K562 (cell line): ENCODE data around the gene CERS5. TPM values are rescaled to one million over a fixed set of nuclear protein-coding genes. Genes with fewer than 3 reads are reported as not detected.

Experiments used
- ATAC-seq: fragments of 200-7000 bp; cut with Tn5 transposase; 3 replicates; pipeline ENCODE4 v1.9.1; 2020; ENCODE audit warnings: moderate library complexity
- BruUV-seq: library from RNA; stranded (reverse); fragments of 400-500 nt; replicated peaks from 2 replicates; lab custom pipeline; 2021; lab: Mats Ljungman, UMichigan
- CTCF ChIA-PET: fragments of 300-600 bp; formaldehyde crosslinking; extraction: SDS; loops from one replicate; lab custom pipeline; 2021; ENCODE audit warnings: low intra/inter-chr PET ratio; lab: Yijun Ruan, JAX
- POLR2A ChIA-PET: fragments of 300-600, 350-650 bp; sonication (Branson Sonifier 250); formaldehyde crosslinking; extraction: SDS; loops from one replicate; lab custom pipeline; 2021; ENCODE audit warnings: antibody characterized with exemption, inconsistent platforms; lab: Yijun Ruan, JAX
- DNase-seq, 4 experiments: peaks; one replicate each; pipeline versions ENCODE4 v3.0.0 to v3.0.0-alpha.2; 2011 to 2018; ENCODE audit warnings: low spot score in 3 of 4, mixed read lengths in 3 of 4; ENCODE audit errors: extremely low read depth in 1 of 4
- FAIRE-seq: peaks from 2 replicates; lab custom pipeline; 2011; peaks lifted over from hg19 to GRCh38; lab: Jason Lieb, UNC
- H2AFZ ChIP-seq: 2 replicates; pipeline ENCODE4 v1.6.0; 2011; ENCODE audit warnings: low read depth, low read length, control low read depth, inconsistent platforms
- H3K27ac ChIP-seq: fragments of 200-600 bp; 3 replicates; pipeline ENCODE4 v1.8.0; 2011; ENCODE audit warnings: low read depth, mild to moderate bottlenecking, control low read depth, inconsistent platforms, low read length, moderate library complexity, mixed read lengths; ENCODE audit errors: extremely low read depth
- H3K27me3 ChIP-seq, 2 experiments: fragments of 300-600 bp in 1 of 2; 2 replicates in 1 of 2; 3 replicates in 1 of 2; pipeline versions ENCODE4 v1.6.0 to v1.8.0; 2011; ENCODE audit warnings: inconsistent platforms in 2 of 2, low read length in 2 of 2, mild to moderate bottlenecking in 1 of 2, mixed read lengths in 1 of 2, moderate library complexity in 1 of 2; ENCODE audit not compliant: control insufficient read depth in 2 of 2, insufficient read depth in 2 of 2
- H3K36me3 ChIP-seq: fragments of 300-600 bp; 3 replicates; pipeline ENCODE4 v1.8.0; 2011; ENCODE audit warnings: mild to moderate bottlenecking, low read length, inconsistent platforms; ENCODE audit not compliant: control insufficient read depth, insufficient read depth
- H3K4me1 ChIP-seq, 2 experiments: fragments of 200-600 bp in 1 of 2; replicated peaks in 1 of 2; 2 replicates in 1 of 2; 3 replicates in 1 of 2; pipeline versions ENCODE4 v1.5.1 to v1.8.0; 2011; ENCODE audit warnings: inconsistent platforms in 2 of 2, low read length in 2 of 2, mild to moderate bottlenecking in 1 of 2, mixed read lengths in 1 of 2, moderate library complexity in 1 of 2; ENCODE audit not compliant: control insufficient read depth in 2 of 2, insufficient read depth in 2 of 2
- H3K4me2 ChIP-seq: 2 replicates; pipeline ENCODE4 v1.6.1; 2011; ENCODE audit warnings: low read length, control low read depth, inconsistent platforms, mixed read lengths; ENCODE audit not compliant: insufficient read depth
- H3K4me3 ChIP-seq: fragments of 200-600 bp; sonication (generic), shearing (Covaris generic); 2 replicates; pipeline ENCODE4 v1.5.1; 2016; ENCODE audit warnings: control low read depth, inconsistent platforms
- H3K79me2 ChIP-seq: fragments of 200-600 bp; 3 replicates; pipeline ENCODE4 v1.8.0; 2011; ENCODE audit warnings: low read length, inconsistent platforms; ENCODE audit not compliant: control insufficient read depth, insufficient read depth
- H3K9ac ChIP-seq, 2 experiments: 2 replicates each; pipeline versions ENCODE4 v1.6.0 to v1.6.1; 2011; ENCODE audit warnings: low read depth in 2 of 2, low read length in 2 of 2, control low read depth in 1 of 2, inconsistent platforms in 1 of 2, mild to moderate bottlenecking in 1 of 2, mixed read lengths in 1 of 2; ENCODE audit not compliant: insufficient read depth in 1 of 2
- H3K9me1 ChIP-seq: one replicate; pipeline ENCODE4 v1.6.0; 2011; ENCODE audit warnings: inconsistent platforms, mild to moderate bottlenecking, low read length, moderate library complexity; ENCODE audit not compliant: control insufficient read depth, insufficient read depth
- H3K9me3 ChIP-seq: replicated peaks from 2 replicates; pipeline ENCODE4 v1.5.1; 2011; ENCODE audit warnings: low read depth, low read length, inconsistent platforms; ENCODE audit not compliant: control insufficient read depth, insufficient read depth
- H4K20me1 ChIP-seq: replicated peaks from 2 replicates; pipeline ENCODE4 v1.6.1; 2011; ENCODE audit warnings: low read length, inconsistent platforms, mixed read lengths; ENCODE audit not compliant: control insufficient read depth, insufficient read depth
- CHD2 ChIP-seq: IDR thresholded peaks from 2 replicates; pipeline ENCODE4 v1.6.1; 2011; ENCODE audit warnings: low read depth, low read length
- HSF4 ChIP-seq: fragments of 250-450 bp; sonication (Bioruptor Pico); IDR thresholded peaks from 2 replicates; pipeline ENCODE4 v2.1.2; 2022; ENCODE audit warnings: mild to moderate bottlenecking, moderate library complexity, borderline replicate concordance
- MTA2 ChIP-seq: fragments of 450-650 bp; IDR thresholded peaks from 2 replicates; pipeline ENCODE4 v1.6.1; 2016; ENCODE audit warnings: low read depth
- MXD1 ChIP-seq: fragments of 250-450 bp; sonication (Bioruptor Pico); IDR thresholded peaks from 2 replicates; pipeline ENCODE4 v1.8.0; 2021; ENCODE audit warnings: borderline replicate concordance, mild to moderate bottlenecking, moderate library complexity; ENCODE audit not compliant: poor library complexity, severe bottlenecking
- PCBP2 ChIP-seq: fragments of 200-400 bp; formaldehyde crosslinking; IDR thresholded peaks from 2 replicates; pipeline ENCODE4 v1.6.1; 2018; ENCODE audit warnings: low read length, low read depth, mild to moderate bottlenecking, moderate library complexity; ENCODE audit not compliant: poor library complexity, severe bottlenecking
- ZC3H11A ChIP-seq: IDR thresholded peaks from 2 replicates; pipeline ENCODE4 v1.6.1; 2012; ENCODE audit warnings: low read depth, low read length, improper control_type of control experiment
- WGBS: fragments of 100-300 bp; shearing (Covaris generic); methylation state at CpG from one replicate; pipeline ENCODE4 v1.1.6; 2016; ENCODE audit warnings: low coverage, mixed read lengths; ENCODE audit not compliant: insufficient coverage; ENCODE audit errors: missing lambda C conversion rate; 5-methylcytosine and 5-hydroxymethylcytosine counted together
- in situ Hi-C: fragments of 300-500 bp; cut with MboI; formaldehyde crosslinking; loops from 4 replicates; pipeline ENCODE4 v1.15.0; 2018; ENCODE audit warnings: inconsistent platforms, mixed read lengths
- intact Hi-C: fragments of 100-400 bp; cut with micrococcal nuclease; formaldehyde crosslinking; loops from 2 replicates; pipeline ENCODE4 v1.14.2; 2022
- polyA plus RNA-seq, 8 experiments: library from polyadenylated mRNA; depleted of rRNA in 4 of 8; stranded (reverse) in 5 of 8; unstranded in 3 of 8; fragments of >200 nt; fragmentation: Nextera tagmentation in 2 of 8; fragmentation: Illumina TruSeq in 1 of 8; extraction: Ambion mirVana in 2 of 8; extraction: Trizol in 1 of 8; gene quantifications; 2 replicates each; pipeline versions ENCODE4 v1.2.1 to v1.2.3, GENCODE V29; 2011 to 2014; ENCODE audit warnings: inconsistent platforms in 1 of 8, missing spikeins in 1 of 8
- total RNA-seq, 7 experiments: library from RNA; depleted of rRNA in 6 of 7; stranded (reverse); fragments of >200 nt in 6 of 7; fragmentation: Illumina TruSeq in 2 of 7; extraction: Trizol in 2 of 7; gene quantifications; 2 replicates each; pipeline versions ENCODE4 v1.2.1 to v1.2.3, GENCODE V29; 2011 to 2021; ENCODE audit warnings: low replicate concordance in 1 of 7

The CERS5 gene
- total and polyA plus RNA-seq, 9 of the 15 experiments (the other 6 are each of a cell fraction or from before 2014, with no cell fraction given): 6.1 to 47.5 (median 17.8) TPM

DNA sequence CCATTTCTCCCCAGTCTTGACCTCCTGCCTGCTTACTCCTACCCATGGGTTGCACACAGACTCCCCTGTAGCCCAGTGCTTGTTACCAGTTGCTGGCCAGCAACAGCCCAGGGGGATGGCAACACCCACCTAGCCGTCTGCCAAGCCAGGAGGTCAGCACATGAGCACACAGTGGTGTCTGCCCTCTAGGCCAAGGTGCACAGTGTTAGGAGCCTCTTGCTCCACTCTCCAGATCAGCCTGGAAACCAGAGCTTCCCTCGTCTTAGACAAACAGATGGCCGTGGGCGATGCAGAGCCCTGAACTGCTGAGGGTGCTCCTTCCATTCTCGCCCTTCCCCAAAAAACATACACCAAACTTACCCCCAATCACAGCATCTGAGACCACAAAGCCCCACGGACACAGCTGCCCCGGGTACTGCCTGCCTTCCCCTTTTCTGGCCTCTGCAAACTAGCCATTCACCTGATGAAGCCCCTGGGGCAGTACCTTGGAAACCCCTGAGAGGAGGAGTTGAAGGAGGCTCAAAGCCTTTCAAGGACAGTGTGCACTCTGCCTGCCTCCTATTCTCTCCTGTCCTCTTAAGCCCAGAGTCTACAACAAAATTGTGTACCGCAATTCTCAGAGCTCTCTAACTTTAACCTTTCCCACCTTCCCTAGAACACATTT, 64.4 kb downstream of the CERS5 start:
- in situ Hi-C loops (no loop called here), intact Hi-C loops (no loop called here)
- Histone ChIP-seq H3K36me3 (peaks cover 34% of the 10 kb centered on the region), H3K9me3 (no peaks in the 10 kb centered on the region), H2AFZ (no peak overlapping the region), H3K4me1 (peaks cover 16% of the 10 kb centered on the region in 2 experiments), H3K4me2 (no peak overlapping the region), H3K79me2 (no peaks in the 10 kb centered on the region), H3K4me3 (no peak overlapping the region), H3K27ac (no peak overlapping the region), H4K20me1 (no peaks in the 10 kb centered on the region), H3K9me1 (no peaks in the 10 kb centered on the region), H3K27me3 (no peaks in the 10 kb centered on the region), H3K9ac (peak overlapping the region in 1 of 2 experiments; percentile 49; a peak in 2 of 4 replicates)
- ATAC-seq (no peak; the same call in 2 of the 3 replicates), DNase-seq (no peak), FAIRE-seq (no peak)
- no peak for TF ChIP-seq CHD2
- TF ChIP-seq MXD1: no peak
- TF ChIP-seq PCBP2: no peak
- TF ChIP-seq MTA2: no peak
- TF ChIP-seq HSF4 (CRISPR knock-in tag): no peak
- no peak for TF ChIP-seq ZC3H11A
- BruUV-seq: no TSS peak
- POLR2A ChIA-PET: interaction anchor here (0.6 to 1.7 kb wide), 6 partner anchors 9 to 1714 kb away, joined by 3 to 9 read pairs (median 4); partner anchors contain the start of genes COX14, LIMA1 and SMARCD1
- 59% methylated on average over 8 of the region's 8 CpGs for WGBS
- CTCF ChIA-PET: interaction anchor here (1.4 kb wide), 1 partner anchor 73 kb away, joined by 3 read pairs; no protein-coding TSS in a partner anchor
